GM18499 (cell line): ENCODE data around the gene STXBP2.

Experiments used
- ATAC-seq: cut with Tn5 transposase; IDR thresholded peaks from one replicate; pipeline ENCODE4 v1.9.1; 2021; ENCODE audit warnings: moderate number of reproducible peaks; ENCODE audit not compliant: insufficient read depth, unreplicated experiment

Gene STXBP2

GRCh38 chr19:7647156-7647555 lies 10.2 kb downstream of the STXBP2 start:
- ATAC-seq = no peak

- ATAC-seq = no peak
These were observed 11.5 kb downstream of the STXBP2 start for GRCh38 chr19:7648265-7649014.

GRCh38 chr19:7650148-7650547 lies 13.2 kb downstream of the STXBP2 start:
- no peak for ATAC-seq

GRCh38 chr19:7652061-7652641 lies 15.2 kb downstream of the STXBP2 start:
- ATAC-seq = no peak

- no peak for ATAC-seq
These were observed 17.5 kb downstream of the STXBP2 start for GRCh38 chr19:7654401-7654800.

GRCh38 chr19:7655581-7655980 lies 18.7 kb downstream of the STXBP2 start:
- ATAC-seq = no peak

GRCh38 chr19:7657131-7657751 lies 20.3 kb downstream of the STXBP2 start:
- ATAC-seq = no peak

- no peak for ATAC-seq
These were observed 21.3 kb downstream of the STXBP2 start for GRCh38 chr19:7658219-7658686.

- ATAC-seq = no peak
These were observed 25.0 kb downstream of the STXBP2 start for GRCh38 chr19:7661744-7662538.

GRCh38 chr19:7662657-7663056 lies 25.7 kb downstream of the STXBP2 start:
- no peak for ATAC-seq

- ATAC-seq = no peak
These were observed 26.8 kb downstream of the STXBP2 start for GRCh38 chr19:7663706-7664105.

- no peak for ATAC-seq
These were observed 28.2 kb downstream of the STXBP2 start for GRCh38 chr19:7665076-7665475.

- ATAC-seq = no peak
These were observed 31.9 kb downstream of the STXBP2 start, which contains the start of gene RETN for GRCh38 chr19:7668842-7669241. Gene RETN, plus strand, starts transcription at chr19:7669049. Its CDS starts 278 bp downstream, at chr19:7669327.

GRCh38 chr19:7669641-7670040 lies 32.7 kb downstream of the STXBP2 start:
- no peak for ATAC-seq

GRCh38 chr19:7670150-7670783 lies 33.4 kb downstream of the STXBP2 start:
- no peak for ATAC-seq

GRCh38 chr19:7670790-7671189 lies 33.9 kb downstream of the STXBP2 start:
- no peak for ATAC-seq

GRCh38 chr19:7672522-7672921 lies 35.6 kb downstream of the STXBP2 start:
- ATAC-seq = no peak

GRCh38 chr19:7674010-7675005 lies 37.4 kb downstream of the STXBP2 start:
- no peak for ATAC-seq

GRCh38 chr19:7676376-7676775 lies 39.5 kb downstream of the STXBP2 start:
- ATAC-seq = no peak
